Liver (tissue), 9 donors: ENCODE results near the gene UMPS. TPM values are rescaled to one million over a fixed set of nuclear protein-coding genes. Genes with fewer than 3 reads are reported as not detected.

Experiments
- DNase-seq: peaks from one replicate; pipeline ENCODE4 v3.0.0-alpha.2; 2017; ENCODE audit warnings: low spot score
- H3K27ac ChIP-seq, 2 donors: one replicate each; pipeline ENCODE4 v1.7.0; 2013; ENCODE audit warnings: inconsistent platforms in 2 of 2, low read length in 2 of 2, control low read depth in 1 of 2, low read depth in 1 of 2, mild to moderate bottlenecking in 1 of 2
- H3K27me3 ChIP-seq, 4 donors: one replicate each; pipeline versions ENCODE4 v1.6.1 to v1.7.0; 2013; ENCODE audit warnings: low read length in 3 of 4, inconsistent platforms in 1 of 4, mild to moderate bottlenecking in 1 of 4, moderate library complexity in 1 of 4; ENCODE audit not compliant: control insufficient read depth in 4 of 4, insufficient read depth in 4 of 4
- H3K36me3 ChIP-seq, 4 donors: one replicate each; pipeline versions ENCODE4 v1.6.1 to v1.7.0; 2013; ENCODE audit warnings: low read length in 3 of 4, mild to moderate bottlenecking in 3 of 4, low read depth in 1 of 4, moderate library complexity in 1 of 4; ENCODE audit not compliant: control insufficient read depth in 4 of 4, insufficient read depth in 3 of 4
- H3K4me1 ChIP-seq, 4 donors: one replicate each; pipeline versions ENCODE4 v1.6.1 to v1.7.0; 2013; ENCODE audit warnings: low read length in 3 of 4, mild to moderate bottlenecking in 3 of 4, moderate library complexity in 1 of 4; ENCODE audit not compliant: control insufficient read depth in 4 of 4, insufficient read depth in 4 of 4
- H3K4me3 ChIP-seq, 3 donors: one replicate each; pipeline versions ENCODE4 v1.6.1 to v1.7.0; 2013; ENCODE audit warnings: low read length in 3 of 3, control low read depth in 1 of 3, low read depth in 1 of 3, mild to moderate bottlenecking in 1 of 3
- H3K9ac ChIP-seq, 2 donors: one replicate each; pipeline ENCODE4 v1.7.0; 2013; ENCODE audit warnings: low read length in 2 of 2, mild to moderate bottlenecking in 2 of 2, moderate library complexity in 2 of 2, control low read depth in 1 of 2, low read depth in 1 of 2
- H3K9me3 ChIP-seq, 4 donors: one replicate each; pipeline versions ENCODE4 v1.6.1 to v1.7.0; 2013; ENCODE audit warnings: low read length in 3 of 4; ENCODE audit not compliant: control insufficient read depth in 4 of 4
- ATF3 ChIP-seq: IDR thresholded peaks from 2 replicates; pipeline ENCODE4 v1.6.1; 2016; ENCODE audit warnings: antibody characterized with exemption
- CTCF ChIP-seq: fragments of 150-350 bp; IDR thresholded peaks from 2 replicates; pipeline ENCODE4 v1.5.1; 2017; ENCODE audit warnings: improper control_type of control experiment, low read depth, low read length; ENCODE audit not compliant: missing input control
- EGR1 ChIP-seq, 2 donors: IDR thresholded peaks; 2 replicates each; pipeline ENCODE4 v1.6.1; 2016 to 2018; ENCODE audit warnings: antibody characterized with exemption in 2 of 2, low read depth in 2 of 2
- FOXA1 ChIP-seq: IDR thresholded peaks from 2 replicates; pipeline ENCODE4 v1.6.1; 2016; ENCODE audit warnings: antibody characterized with exemption
- FOXA2 ChIP-seq: IDR thresholded peaks from 2 replicates; pipeline ENCODE4 v1.6.1; 2016; ENCODE audit warnings: antibody characterized with exemption
- GABPA ChIP-seq, 2 donors: IDR thresholded peaks in 1 of 2; conservative IDR thresholded peaks in 1 of 2; 2 replicates each; pipeline ENCODE4 v1.6.1; 2016; ENCODE audit warnings: antibody characterized with exemption in 2 of 2, mild to moderate bottlenecking in 1 of 2, moderate library complexity in 1 of 2
- HNF4A ChIP-seq, 2 donors: conservative IDR thresholded peaks; 2 replicates each; pipeline ENCODE4 v1.6.1; 2016; ENCODE audit warnings: antibody characterized with exemption in 2 of 2, mild to moderate bottlenecking in 2 of 2
- HNF4G ChIP-seq: IDR thresholded peaks from 2 replicates; pipeline ENCODE4 v1.6.1; 2016; ENCODE audit warnings: antibody characterized with exemption
- JUND ChIP-seq, 2 donors: IDR thresholded peaks; 2 replicates each; pipeline ENCODE4 v1.6.1; 2016; ENCODE audit warnings: antibody characterized with exemption in 2 of 2
- MAX ChIP-seq: IDR thresholded peaks from 2 replicates; pipeline ENCODE4 v1.6.1; 2016; ENCODE audit warnings: antibody characterized with exemption
- NR2F2 ChIP-seq: IDR thresholded peaks from 2 replicates; pipeline ENCODE4 v1.6.1; 2016; ENCODE audit warnings: antibody characterized with exemption
- RAD21 ChIP-seq, 2 donors: IDR thresholded peaks; 2 replicates each; pipeline ENCODE4 v1.6.1; 2016; ENCODE audit warnings: antibody characterized with exemption in 2 of 2, mild to moderate bottlenecking in 2 of 2
- REST ChIP-seq: IDR thresholded peaks from 2 replicates; pipeline ENCODE4 v1.6.1; 2016; ENCODE audit warnings: antibody characterized with exemption, mild to moderate bottlenecking
- RXRA ChIP-seq, 2 donors: IDR thresholded peaks; 2 replicates each; pipeline ENCODE4 v1.6.1; 2017 to 2018; ENCODE audit warnings: antibody characterized with exemption in 2 of 2, mild to moderate bottlenecking in 1 of 2
- SP1 ChIP-seq: IDR thresholded peaks from 2 replicates; pipeline ENCODE4 v1.6.1; 2018; ENCODE audit warnings: antibody characterized with exemption, mild to moderate bottlenecking
- TAF1 ChIP-seq: conservative IDR thresholded peaks from 2 replicates; pipeline ENCODE4 v1.6.1; 2016; ENCODE audit warnings: antibody characterized with exemption, mild to moderate bottlenecking
- YY1 ChIP-seq: IDR thresholded peaks from 2 replicates; pipeline ENCODE4 v1.6.1; 2016; ENCODE audit warnings: antibody characterized with exemption, mild to moderate bottlenecking
- ZBTB33 ChIP-seq: IDR thresholded peaks from 2 replicates; pipeline ENCODE4 v1.6.1; 2016; ENCODE audit warnings: antibody characterized with exemption
- WGBS: extraction: QIAGEN DNeasy Blood & Tissue Kit; methylation state at CpG from one replicate; pipeline ENCODE4 v1.1.7; 2013; 5-methylcytosine and 5-hydroxymethylcytosine counted together
- polyA plus RNA-seq, 2 donors: library from polyadenylated mRNA; stranded (reverse) in 1 of 2; unstranded in 1 of 2; fragments of 200-250 nt in 1 of 2; fragments of >200 nt in 1 of 2; fragmentation: Nextera tagmentation in 1 of 2; extraction: Ambion mirVana in 1 of 2; gene quantifications; one replicate each; pipeline versions ENCODE4 v1.2.1 to v1.2.3, GENCODE V29; 2013 to 2015
- total RNA-seq, 2 donors: library from RNA; depleted of rRNA; stranded (reverse); fragments of >200 nt; gene quantifications; one replicate each; pipeline ENCODE4 v1.2.3, GENCODE V29; 2014
- donor health status: healthy.
- donor health status: healthy.
- donor health status: healthy.
- donor health status: healthy.
- donor health status: healthy.

The UMPS gene
- total and polyA plus RNA-seq, 4 donors = 21.3 to 39.4 (median 26.0) TPM

GRCh38 chr3:124779116-124779515 lies 48.9 kb downstream of the UMPS start:
- no peak overlapping the region for H3K27ac ChIP-seq
- peaks cover 0 to 18% (median 16%) of the 10 kb centered on the region in 4 donors for H3K4me1 ChIP-seq
- H3K9ac ChIP-seq = no peak overlapping the region
- H3K4me3 ChIP-seq = no peak overlapping the region
- DNase-seq = no peak
- no peaks in the 10 kb centered on the region for H3K9me3 ChIP-seq
- 71% methylated on average over 7 of the region's 7 CpGs for WGBS
- no peaks in the 10 kb centered on the region for H3K27me3 ChIP-seq
- peaks cover 0 to 8% (median under 1%) of the 10 kb centered on the region in 4 donors for H3K36me3 ChIP-seq
- TF ChIP-seq SP1 (no peak), GABPA (IDR thresholded peaks at IDR 0.05 in 1 of 2, conservative IDR thresholded peaks at IDR 0.05 in 1 of 2) (no peak), YY1 (no peak), EGR1 (IDR thresholded peaks at IDR 0.05; ENCODE audit: low read depth in 2 of 2) (no peak), CTCF (no peak), RXRA (IDR thresholded peaks at IDR 0.05) (no peak), ATF3 (no peak), NR2F2 (no peak), JUND (IDR thresholded peaks at IDR 0.05) (no peak), FOXA2 (no peak), REST (no peak), MAX (no peak), ZBTB33 (no peak), RAD21 (IDR thresholded peaks at IDR 0.05) (no peak), HNF4G (no peak), TAF1 (no peak), FOXA1 (no peak), HNF4A (conservative IDR thresholded peaks at IDR 0.05) (no peak)
